Measurements from ENCODE around the gene ASCL4.

The ASCL4 gene

GRCh38 chr12:107807471-107808150, 33.1 kb downstream of the ASCL4 start:
- H3K9me3 ChIP-seq (ENCODE audit: insufficient read depth, low read length, severe bottlenecking): no peaks in the 10 kb centered on the region
- no peak for ATAC-seq (ENCODE audit: insufficient read depth, low read depth)

GRCh38 chr12:107817250-107817649, 42.7 kb downstream of the ASCL4 start:
- ATAC-seq (ENCODE audit: insufficient read depth, low read depth) (no peak), DNase-seq (no peak)
- Histone ChIP-seq H3K79me2 (ENCODE audit: insufficient read depth, low read length) (no peaks in the 10 kb centered on the region), H3K9ac (ENCODE audit: low read depth, low read length) (no peak overlapping the region), H3K4me1 (ENCODE audit: insufficient read depth, low read length) (no peaks in the 10 kb centered on the region), H2AFZ (ENCODE audit: low read depth, low read length) (no peak overlapping the region), H3K4me2 (ENCODE audit: insufficient read depth, low read length) (no peak overlapping the region), H3K4me3 (ENCODE audit: low read depth in 1 of 2, low read length in 2 of 2) (no peak overlapping the region), H4K20me1 (ENCODE audit: insufficient read depth, low read length) (no peaks in the 10 kb centered on the region), H3K27me3 (ENCODE audit: insufficient read depth, low read length, poor library complexity) (no peaks in the 10 kb centered on the region), H3K27ac (ENCODE audit: low read length) (no peak overlapping the region), H3K36me3 (ENCODE audit: insufficient read depth, low read length) (no peaks in the 10 kb centered on the region), H3K9me3 (ENCODE audit: insufficient read depth, low read length, severe bottlenecking) (peaks cover 17% of the 10 kb centered on the region)
- TF ChIP-seq, protein P1, sequence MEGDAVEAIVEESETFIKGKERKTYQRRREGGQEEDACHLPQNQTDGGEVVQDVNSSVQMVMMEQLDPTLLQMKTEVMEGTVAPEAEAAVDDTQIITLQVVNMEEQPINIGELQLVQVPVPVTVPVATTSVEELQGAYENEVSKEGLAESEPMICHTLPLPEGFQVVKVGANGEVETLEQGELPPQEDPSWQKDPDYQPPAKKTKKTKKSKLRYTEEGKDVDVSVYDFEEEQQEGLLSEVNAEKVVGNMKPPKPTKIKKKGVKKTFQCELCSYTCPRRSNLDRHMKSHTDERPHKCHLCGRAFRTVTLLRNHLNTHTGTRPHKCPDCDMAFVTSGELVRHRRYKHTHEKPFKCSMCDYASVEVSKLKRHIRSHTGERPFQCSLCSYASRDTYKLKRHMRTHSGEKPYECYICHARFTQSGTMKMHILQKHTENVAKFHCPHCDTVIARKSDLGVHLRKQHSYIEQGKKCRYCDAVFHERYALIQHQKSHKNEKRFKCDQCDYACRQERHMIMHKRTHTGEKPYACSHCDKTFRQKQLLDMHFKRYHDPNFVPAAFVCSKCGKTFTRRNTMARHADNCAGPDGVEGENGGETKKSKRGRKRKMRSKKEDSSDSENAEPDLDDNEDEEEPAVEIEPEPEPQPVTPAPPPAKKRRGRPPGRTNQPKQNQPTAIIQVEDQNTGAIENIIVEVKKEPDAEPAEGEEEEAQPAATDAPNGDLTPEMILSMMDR (IDR thresholded peaks at IDR 0.05; ENCODE audit: borderline replicate concordance, extremely low read depth, low read length, poor library complexity, severe bottlenecking): no peak
- TF ChIP-seq EZH2 (IDR thresholded peaks at IDR 0.05; ENCODE audit: borderline replicate concordance, low read depth, low read length, severe bottlenecking): no peak

More at GRCh38 chr12:107807471-107808150, 33.1 kb downstream of the ASCL4 start:
- no peak for DNase-seq
- no peaks in the 10 kb centered on the region for H4K20me1 ChIP-seq (ENCODE audit: insufficient read depth, low read length)
- no peak overlapping the region for H3K27ac ChIP-seq (ENCODE audit: low read length)
- TF ChIP-seq EZH2 (IDR thresholded peaks at IDR 0.05; ENCODE audit: borderline replicate concordance, low read depth, low read length, severe bottlenecking): no peak
- TF ChIP-seq, protein P1 (IDR thresholded peaks at IDR 0.05; ENCODE audit: borderline replicate concordance, extremely low read depth, low read length, poor library complexity, severe bottlenecking): no peak
- no peak overlapping the region for H3K9ac ChIP-seq (ENCODE audit: low read depth, low read length)
- no peaks in the 10 kb centered on the region for H3K36me3 ChIP-seq (ENCODE audit: insufficient read depth, low read length)
- H3K4me2 ChIP-seq (ENCODE audit: insufficient read depth, low read length): no peak overlapping the region
- H2AFZ ChIP-seq (ENCODE audit: low read depth, low read length): no peak overlapping the region
- no peaks in the 10 kb centered on the region for H3K4me1 ChIP-seq (ENCODE audit: insufficient read depth, low read length)
- peaks cover 4% of the 10 kb centered on the region for H3K27me3 ChIP-seq (ENCODE audit: insufficient read depth, low read length, poor library complexity)
- no peaks in the 10 kb centered on the region for H3K79me2 ChIP-seq (ENCODE audit: insufficient read depth, low read length)
- no peak overlapping the region for H3K4me3 ChIP-seq (ENCODE audit: low read depth in 1 of 2, low read length in 2 of 2)

DNA sequence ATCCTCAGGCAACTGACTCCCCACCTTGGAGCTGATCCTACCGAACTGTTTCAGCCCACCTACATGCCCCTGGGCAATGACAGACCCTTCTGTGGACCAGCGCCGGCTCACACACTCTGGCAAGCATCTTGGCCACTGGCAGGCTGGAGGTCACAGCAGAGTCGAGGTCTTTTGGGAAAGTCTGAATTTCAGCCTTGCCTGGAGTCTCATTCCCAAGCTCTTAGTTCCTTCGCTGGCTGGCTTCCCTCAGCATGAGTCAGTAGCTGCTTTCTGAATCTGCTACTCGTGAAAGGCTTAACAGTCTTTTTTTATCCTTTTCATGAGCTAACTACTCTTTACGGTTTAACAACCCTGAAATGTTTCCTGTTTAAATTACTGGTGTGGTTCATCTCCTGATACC, 44.5 kb downstream of the ASCL4 start:
- Histone ChIP-seq H2AFZ (ENCODE audit: low read depth, low read length) (no peak overlapping the region), H3K79me2 (ENCODE audit: insufficient read depth, low read length) (no peaks in the 10 kb centered on the region), H3K4me3 (ENCODE audit: low read depth in 1 of 2, low read length in 2 of 2) (no peak overlapping the region), H4K20me1 (ENCODE audit: insufficient read depth, low read length) (no peaks in the 10 kb centered on the region), H3K9ac (ENCODE audit: low read depth, low read length) (no peak overlapping the region), H3K4me2 (ENCODE audit: insufficient read depth, low read length) (no peak overlapping the region), H3K36me3 (ENCODE audit: insufficient read depth, low read length) (no peaks in the 10 kb centered on the region), H3K27me3 (ENCODE audit: insufficient read depth, low read length, poor library complexity) (no peaks in the 10 kb centered on the region), H3K9me3 (ENCODE audit: insufficient read depth, low read length, severe bottlenecking) (peaks cover 17% of the 10 kb centered on the region), H3K27ac (ENCODE audit: low read length) (no peak overlapping the region), H3K4me1 (ENCODE audit: insufficient read depth, low read length) (no peaks in the 10 kb centered on the region)
- TF ChIP-seq, protein P1 (IDR thresholded peaks at IDR 0.05; ENCODE audit: borderline replicate concordance, extremely low read depth, low read length, poor library complexity, severe bottlenecking): no peak
- no peak for TF ChIP-seq EZH2 (IDR thresholded peaks at IDR 0.05; ENCODE audit: borderline replicate concordance, low read depth, low read length, severe bottlenecking)
- ATAC-seq (ENCODE audit: insufficient read depth, low read depth) (no peak), DNase-seq (no peak)
